Kidney capillary endothelial cell (primary cell): Measurements from ENCODE around the gene DRAM1.

Experiments used
- DNase-seq: peaks from one replicate; pipeline ENCODE4 v3.0.0-alpha.2; 2018; ENCODE audit warnings: low spot score

Gene DRAM1

DNA sequence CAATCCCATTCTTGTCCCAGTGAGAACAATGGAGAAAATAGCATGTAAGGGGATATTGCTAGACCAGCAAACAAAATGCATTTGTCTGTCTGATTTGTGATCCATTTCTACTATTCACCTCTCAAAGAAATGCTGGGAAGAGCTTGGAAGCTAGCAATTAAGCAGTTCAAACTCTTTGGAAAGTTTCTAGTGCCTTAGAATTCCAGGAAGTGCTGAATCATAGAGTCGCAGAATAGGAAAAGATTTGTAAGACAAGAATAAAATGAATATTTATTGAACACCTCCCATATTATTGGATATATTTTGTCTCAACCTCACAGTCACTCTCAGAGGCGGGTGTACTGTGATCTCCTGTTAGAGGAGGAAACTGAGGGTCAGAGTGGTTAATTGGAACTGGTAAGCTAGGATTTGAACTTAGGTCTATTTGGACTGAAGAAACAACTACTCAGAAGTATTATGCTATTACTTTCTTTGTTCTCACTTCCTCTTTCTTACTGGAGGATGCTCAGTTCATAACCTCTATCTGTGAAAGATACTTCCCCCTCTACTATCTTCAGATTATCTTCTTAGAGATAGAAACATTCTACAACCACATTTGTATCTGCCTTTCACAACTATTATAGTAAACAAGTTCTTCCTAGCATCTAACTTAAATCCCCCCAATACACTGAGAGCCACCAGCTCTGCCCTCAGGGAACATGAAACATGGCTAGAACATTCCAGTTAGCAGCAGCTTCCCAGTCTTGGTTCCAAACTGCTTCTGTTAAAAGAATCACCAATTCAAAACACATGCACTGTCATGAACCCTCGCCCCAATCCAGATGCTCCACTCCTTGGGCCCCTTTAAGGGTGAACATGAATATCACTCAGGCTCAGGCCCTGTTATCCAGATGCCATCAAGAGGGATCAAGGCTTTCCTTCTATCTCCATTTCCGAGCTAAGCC, 64.2 kb downstream of the DRAM1 start:
- no peak for DNase-seq

DNA sequence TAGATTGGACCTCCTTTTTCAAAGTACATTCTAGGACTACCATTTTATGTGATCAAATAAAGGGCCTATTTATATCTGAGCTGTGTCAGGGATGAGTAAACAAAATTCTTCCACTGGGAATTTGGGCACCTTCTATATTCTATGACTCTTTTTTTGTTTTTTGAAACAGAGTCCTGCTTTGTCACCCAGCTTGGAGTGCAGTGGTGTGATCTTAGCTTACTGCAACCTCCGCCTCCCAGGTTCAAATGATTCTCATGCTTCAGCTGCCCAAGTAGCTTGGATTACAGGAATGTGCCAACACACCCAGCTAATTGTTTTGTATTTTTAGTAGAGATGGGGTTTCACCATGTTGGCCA, 64.8 kb downstream of the DRAM1 start:
- no peak for DNase-seq

DNA sequence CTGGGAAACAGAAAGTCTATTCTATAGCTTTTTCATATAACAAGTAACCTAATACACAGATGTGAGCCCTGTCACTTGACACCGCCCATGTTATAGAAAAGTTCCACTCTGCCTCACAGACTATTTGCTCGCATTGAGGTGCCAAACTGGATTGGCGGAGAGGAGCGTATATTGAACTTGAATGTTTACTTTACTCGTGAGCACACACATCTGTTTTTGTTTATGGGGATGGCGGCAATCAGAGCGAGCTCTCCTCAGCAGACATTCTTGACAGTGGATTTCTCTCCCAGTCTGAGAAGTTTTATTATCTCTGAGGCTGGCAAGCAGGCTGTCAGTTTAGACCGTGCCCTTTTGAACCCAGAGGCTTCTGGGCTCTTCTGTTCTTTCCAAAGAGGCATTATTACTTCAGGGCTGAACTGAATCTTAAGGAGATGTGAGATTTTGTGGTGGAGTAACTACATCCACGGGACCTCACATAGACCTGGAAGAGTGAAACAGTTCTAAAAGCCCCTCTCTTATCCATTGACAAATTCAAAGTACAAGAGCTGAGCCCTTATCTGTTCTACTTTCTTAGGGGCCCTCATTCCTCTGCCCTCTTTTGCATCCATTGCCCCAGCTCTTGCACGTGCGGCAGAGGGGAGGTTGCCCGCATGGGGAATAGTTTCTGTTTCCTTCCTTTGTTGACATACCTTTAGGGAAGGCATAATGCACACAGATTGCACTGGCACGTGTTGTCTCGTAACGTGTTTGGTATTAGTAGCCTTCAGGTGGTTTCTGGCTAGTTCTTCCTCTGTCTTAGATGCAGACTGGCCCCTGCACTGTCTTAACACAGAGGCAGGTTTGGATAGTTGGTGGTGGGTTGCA, 68.2 kb downstream of the DRAM1 start:
- no peak for DNase-seq

GRCh38 chr12:101946233-101946611, 68.8 kb downstream of the DRAM1 start:
- no peak for DNase-seq

DNA sequence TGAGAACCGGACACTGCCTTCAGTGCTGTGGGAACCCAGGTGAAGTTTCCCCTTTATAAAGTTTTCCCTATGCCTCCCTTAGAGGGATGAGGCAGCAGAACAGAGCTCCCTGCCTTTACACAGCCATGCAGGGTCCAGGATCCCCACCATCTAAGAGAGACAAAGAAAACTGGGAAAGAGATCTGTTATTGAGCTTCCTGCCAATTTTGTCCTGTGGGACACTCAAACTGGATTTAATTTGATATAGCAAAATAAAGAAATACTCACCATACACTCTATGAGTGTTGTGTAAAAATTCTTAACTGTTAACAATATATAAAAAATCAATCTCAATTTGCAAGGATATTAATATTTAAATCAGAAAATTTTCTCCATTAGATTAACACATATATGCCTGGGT, 69.9 kb downstream of the DRAM1 start:
- DNase-seq, result no peak

DNA sequence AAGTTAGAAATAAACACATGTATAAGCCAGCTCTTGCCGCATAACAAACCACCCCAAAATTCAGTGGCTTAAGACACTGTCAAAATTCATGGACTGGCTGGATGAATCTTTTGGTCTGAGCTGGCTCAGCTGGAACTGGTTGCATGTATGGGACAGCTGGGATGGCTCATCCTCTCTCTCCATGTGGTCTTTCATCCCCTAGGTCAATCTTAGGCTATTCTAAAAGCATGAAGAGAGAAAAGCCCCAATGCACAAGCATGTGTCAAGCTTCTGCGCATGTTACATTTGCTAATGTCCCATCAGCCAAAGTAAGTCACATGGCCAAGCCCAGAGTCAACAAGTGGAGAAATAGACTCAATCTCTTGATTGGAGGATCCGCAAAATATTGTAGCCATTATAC, 71.0 kb downstream of the DRAM1 start:
- DNase-seq, result no peak

- DNase-seq, result no peak
Observed at GRCh38 chr12:101951002-101951670, 73.8 kb downstream of the DRAM1 start.

- no peak for DNase-seq
Observed at GRCh38 chr12:101954113-101954512, 76.7 kb downstream of the DRAM1 start.

DNA sequence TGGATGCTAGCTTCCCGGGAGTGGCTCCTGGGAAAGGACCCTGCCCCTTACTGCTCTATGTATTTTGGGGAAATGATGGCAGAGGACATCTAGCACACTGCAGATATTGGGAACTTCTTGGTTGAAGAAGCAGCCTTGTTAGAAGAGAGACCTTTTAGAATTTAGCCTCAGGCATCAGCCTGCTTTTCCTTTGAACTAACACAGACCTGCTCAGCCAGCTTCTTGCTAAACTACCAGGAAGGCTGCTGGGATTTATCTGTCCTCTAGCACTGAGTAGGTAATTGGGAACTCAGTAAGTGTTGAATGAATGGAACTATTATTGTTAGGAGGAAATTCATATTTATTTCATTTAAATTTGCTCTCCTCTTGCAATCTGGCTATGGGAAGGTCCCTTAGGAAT, 77.3 kb downstream of the DRAM1 start:
- no peak for DNase-seq

DNA sequence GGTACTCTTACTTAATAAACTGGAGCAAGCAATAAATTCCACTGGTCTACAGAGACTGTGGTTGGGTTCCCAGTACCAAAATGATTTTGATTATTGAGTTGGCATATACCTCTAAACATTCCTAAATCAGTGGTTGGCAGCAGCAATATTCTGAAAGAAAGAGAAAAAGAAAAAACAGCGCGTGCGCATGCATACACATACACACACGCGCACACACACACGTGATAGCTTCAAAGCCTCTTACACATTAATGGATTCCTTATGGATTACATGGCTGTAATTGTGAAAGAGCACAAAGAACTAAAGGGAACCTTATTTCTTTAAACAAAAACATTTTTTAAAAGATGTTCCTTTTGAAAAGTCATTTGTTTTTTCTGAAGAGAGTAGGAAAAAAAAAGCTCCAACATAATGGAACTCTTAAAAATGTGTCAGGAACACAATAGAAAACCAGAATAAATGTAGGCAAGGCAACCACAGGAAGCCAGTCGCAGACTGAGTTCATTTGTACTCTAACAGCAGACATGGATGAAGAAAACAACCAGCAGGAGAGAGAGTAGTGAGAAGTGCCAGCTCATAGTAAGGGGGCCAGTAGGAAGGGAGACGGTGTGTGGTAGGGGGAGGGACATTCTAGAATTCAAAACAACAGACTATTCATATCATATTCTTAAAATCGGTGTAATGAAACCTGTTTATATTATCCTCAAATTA, 80.0 kb downstream of the DRAM1 start:
- no peak for DNase-seq

- no peak for DNase-seq
Observed at GRCh38 chr12:101959607-101960006, 82.2 kb downstream of the DRAM1 start.

DNA sequence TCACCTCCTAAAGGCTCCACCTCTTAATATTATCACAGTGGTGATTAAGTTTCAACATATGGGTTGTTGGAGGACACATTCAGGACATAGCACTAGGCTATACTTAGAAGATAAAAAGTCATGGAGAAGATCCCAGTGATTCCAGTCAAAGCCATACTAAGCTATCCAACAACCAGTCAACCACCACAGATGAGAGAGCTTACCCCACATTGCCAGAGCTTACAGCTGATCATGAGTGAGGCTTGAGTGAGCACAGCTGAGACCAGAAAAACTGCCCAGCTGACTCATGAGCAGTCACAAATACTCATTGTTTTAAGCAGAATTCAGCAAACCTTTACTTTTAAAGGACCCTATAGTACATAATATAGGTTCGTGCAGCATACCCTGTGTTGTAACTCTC, 85.1 kb downstream of the DRAM1 start:
- DNase-seq, result no peak

DNA sequence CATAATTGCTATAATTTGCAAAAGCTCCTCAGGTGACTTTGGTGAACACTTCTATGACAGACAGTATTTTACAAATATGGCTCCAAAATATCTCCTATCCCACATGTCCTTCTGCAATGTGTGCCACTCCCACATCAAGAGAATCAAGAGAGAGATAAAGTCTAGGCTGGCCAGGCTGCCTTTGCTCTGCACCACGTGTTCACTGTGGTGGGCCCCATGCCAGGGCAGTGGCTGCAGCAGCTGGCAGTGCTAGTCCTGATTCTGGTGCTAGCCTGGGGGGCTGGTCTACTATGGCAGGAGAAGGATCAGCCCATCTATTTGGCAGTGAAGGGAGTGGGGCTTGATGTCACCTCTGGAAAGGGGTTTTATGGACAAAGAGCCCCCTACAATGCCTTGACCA, 86.3 kb downstream of the DRAM1 start:
- DNase-seq, result no peak

DNA sequence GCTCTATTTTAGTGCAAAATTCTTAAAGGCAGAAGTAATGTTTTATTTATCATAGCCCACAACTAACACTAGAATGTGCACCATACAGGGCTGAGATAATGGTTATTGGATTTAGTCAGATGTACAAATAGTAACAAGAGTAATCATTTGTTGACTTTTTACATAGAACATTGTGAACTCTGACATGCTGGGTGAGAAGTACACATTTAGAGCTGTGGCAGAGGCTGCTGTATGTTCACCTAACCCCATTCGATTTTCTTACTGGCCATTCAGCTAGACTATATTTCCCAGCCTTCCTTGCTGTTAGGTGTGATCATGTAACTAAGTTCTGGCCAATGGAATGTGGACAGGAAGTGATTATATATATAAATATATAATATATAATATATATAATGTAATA, 89.1 kb downstream of the DRAM1 start:
- DNase-seq, result no peak

DNA sequence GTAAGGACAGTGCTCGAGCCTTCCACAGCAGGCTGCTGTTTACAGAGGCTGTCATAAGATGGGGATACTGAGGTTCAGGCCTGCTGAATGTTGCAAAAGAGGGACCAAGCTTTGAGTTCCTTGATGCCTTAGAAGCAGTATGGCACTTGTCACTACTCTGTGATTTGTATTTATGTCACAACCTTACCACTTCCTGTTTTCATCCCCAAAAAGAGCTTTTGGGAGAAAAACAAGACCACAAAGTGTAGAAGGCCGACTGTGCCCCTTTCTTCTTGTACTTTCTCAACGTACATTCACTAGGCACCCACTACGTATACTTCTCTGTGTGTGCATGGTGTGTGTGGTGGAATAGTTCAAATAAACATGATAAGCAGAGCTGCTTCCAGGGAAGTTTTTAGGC, 90.1 kb downstream of the DRAM1 start:
- DNase-seq, result no peak

DNA sequence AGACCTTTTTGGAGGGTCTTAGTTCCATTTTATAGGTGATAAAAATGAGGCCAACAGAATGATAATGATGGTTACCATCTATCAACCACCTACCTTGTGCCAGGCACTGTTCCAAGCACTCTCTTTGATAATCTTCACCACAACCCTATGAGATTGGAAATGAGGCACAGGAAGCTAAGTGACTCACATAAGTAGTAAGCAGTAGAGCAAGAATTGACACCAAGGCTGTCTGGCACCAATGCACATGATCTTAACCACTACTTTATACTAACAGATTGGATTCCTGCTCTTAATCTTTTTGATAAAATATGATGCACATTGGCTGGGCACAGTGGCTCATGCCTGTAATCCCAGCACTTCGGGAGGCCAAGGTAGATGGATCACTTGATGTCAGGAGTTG, 91.4 kb downstream of the DRAM1 start:
- DNase-seq, result no peak
